Subcutaneous abdominal adipose tissue (tissue), 5 donors: ENCODE data around the gene DCAF10.

Experiments
- H3K27ac ChIP-seq: one replicate; pipeline ENCODE4 v1.7.0; 2013; ENCODE audit warnings: low read depth, mild to moderate bottlenecking, inconsistent platforms, low read length, moderate library complexity
- H3K27me3 ChIP-seq, 5 donors: one replicate each; pipeline ENCODE4 v1.7.0; 2013; ENCODE audit warnings: low read length in 5 of 5, inconsistent platforms in 1 of 5; ENCODE audit not compliant: control insufficient read depth in 5 of 5, insufficient read depth in 4 of 5
- H3K36me3 ChIP-seq, 5 donors: one replicate each; pipeline ENCODE4 v1.7.0; 2013; ENCODE audit warnings: low read length in 5 of 5; ENCODE audit not compliant: control insufficient read depth in 5 of 5, insufficient read depth in 5 of 5
- H3K4me1 ChIP-seq, 5 donors: one replicate each; pipeline ENCODE4 v1.7.0; 2013; ENCODE audit warnings: low read length in 5 of 5, mild to moderate bottlenecking in 3 of 5, moderate library complexity in 1 of 5; ENCODE audit not compliant: control insufficient read depth in 5 of 5, insufficient read depth in 5 of 5
- H3K4me3 ChIP-seq, 5 donors: one replicate each; pipeline ENCODE4 v1.7.0; 2013; ENCODE audit warnings: low read length in 5 of 5, low read depth in 1 of 5
- H3K9ac ChIP-seq, 5 donors: one replicate each; pipeline ENCODE4 v1.7.0; 2013; ENCODE audit warnings: low read length in 5 of 5, mild to moderate bottlenecking in 4 of 5, moderate library complexity in 3 of 5
- H3K9me3 ChIP-seq, 5 donors: one replicate each; pipeline ENCODE4 v1.7.0; 2013; ENCODE audit warnings: low read length in 5 of 5; ENCODE audit not compliant: control insufficient read depth in 5 of 5
- donor health status: healthy.
- donor health status: healthy.
- donor health status: healthy.
- donor health status: healthy.
- donor health status: healthy.

The DCAF10 gene

DNA sequence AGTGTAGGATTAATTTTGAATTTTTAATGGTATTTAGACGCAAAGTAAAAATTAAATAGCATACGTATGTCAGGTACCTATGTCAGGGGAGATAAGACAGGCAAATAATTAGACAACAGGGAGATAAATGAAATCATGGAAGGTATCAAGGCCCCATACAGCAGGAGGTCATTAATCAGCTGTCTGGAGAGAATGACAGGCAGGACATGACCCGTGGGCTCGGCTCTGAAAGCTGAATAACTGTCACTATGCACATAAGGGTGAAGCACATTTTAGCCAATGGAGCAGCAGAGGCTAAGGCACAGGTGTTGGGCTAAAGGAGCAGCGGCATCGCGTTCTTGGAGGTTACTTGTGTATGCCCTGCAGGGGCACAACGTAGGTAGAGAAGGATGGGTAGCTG, 91.5 kb downstream of the DCAF10 start:
- Histone ChIP-seq H3K9ac (no peak overlapping the region), H3K27me3 (no peaks in the 10 kb centered on the region), H3K4me1 (no peaks in the 10 kb centered on the region), H3K4me3 (no peak overlapping the region), H3K36me3 (peaks cover 23 to 67% (median 44%) of the 10 kb centered on the region in 5 donors), H3K9me3 (no peaks in the 10 kb centered on the region), H3K27ac (no peak overlapping the region)

DNA sequence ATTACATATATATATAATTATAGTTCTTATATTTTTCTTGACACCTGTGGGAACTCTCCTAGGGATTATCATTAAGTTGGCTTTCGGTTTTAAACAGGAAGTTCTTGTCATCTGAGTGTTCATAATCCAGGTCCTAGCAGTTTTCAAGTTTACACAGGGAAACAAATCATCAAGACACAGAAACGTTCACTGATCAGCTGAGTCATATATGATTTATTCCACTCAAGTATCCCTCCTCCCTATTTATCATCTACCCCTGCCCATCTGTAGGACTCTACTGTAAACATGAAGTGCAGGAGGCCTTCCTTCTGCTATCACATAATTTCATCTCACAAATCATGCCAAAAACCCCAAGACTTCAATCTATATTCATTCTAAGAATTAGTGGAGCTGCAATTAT, 97.1 kb downstream of the DCAF10 start:
- H3K9ac ChIP-seq = no peak overlapping the region
- peaks cover 30 to 53% (median 47%) of the 10 kb centered on the region in 5 donors for H3K36me3 ChIP-seq
- no peaks in the 10 kb centered on the region for H3K27me3 ChIP-seq
- H3K4me3 ChIP-seq = no peak overlapping the region
- no peak overlapping the region for H3K27ac ChIP-seq
- no peaks in the 10 kb centered on the region for H3K9me3 ChIP-seq
- H3K4me1 ChIP-seq = peaks cover under 1 to 31% (median 17%) of the 10 kb centered on the region in 5 donors

DNA sequence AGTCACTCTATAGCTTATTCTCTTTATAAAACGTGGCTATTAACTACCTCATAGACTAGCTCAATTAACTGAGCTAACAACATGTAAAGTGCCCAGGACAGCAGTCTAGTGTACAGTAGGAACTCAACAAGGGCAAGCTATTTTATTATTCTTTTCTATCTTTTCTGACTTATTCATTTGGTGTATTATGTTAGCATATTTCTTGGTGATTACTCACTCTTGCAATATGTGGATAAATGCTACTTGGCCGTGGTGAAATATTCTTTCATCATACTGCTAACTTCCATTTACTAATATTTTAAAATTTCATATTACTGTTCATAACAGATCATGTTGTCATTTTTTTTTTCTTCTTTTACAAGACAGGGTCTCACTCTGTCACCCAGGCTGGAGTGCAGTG, 98.4 kb downstream of the DCAF10 start:
- Histone ChIP-seq H3K27me3 (no peaks in the 10 kb centered on the region), H3K36me3 (peaks cover 21 to 40% (median 36%) of the 10 kb centered on the region in 5 donors), H3K9ac (peak overlapping the region in 1 of 5 donors; percentile 53), H3K4me3 (no peak overlapping the region), H3K9me3 (no peaks in the 10 kb centered on the region), H3K27ac (peak overlapping the region; percentile 76), H3K4me1 (peaks cover 5 to 38% (median 29%) of the 10 kb centered on the region in 5 donors)

DNA sequence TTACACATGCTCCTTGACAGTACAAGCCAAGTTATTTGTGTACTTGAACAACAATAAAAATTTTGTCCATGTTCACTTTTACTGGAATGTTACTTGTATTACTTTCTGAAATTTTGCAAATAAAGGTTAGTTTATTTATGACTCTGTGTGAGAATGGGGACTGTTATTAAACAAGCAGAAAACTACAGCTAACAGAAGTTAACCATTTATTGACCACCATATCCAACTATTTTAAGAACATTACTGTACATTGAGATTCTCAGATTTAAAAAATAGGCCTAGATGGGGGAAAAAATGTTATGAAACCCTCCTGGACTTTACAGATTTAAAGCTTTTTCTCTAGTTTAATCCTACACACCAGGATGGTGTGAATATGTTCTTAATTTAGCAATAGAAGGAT, 101.5 kb downstream of the DCAF10 start:
- peak overlapping the region; percentile 88 for H3K27ac ChIP-seq
- no peaks in the 10 kb centered on the region for H3K9me3 ChIP-seq
- H3K9ac ChIP-seq = peak overlapping the region in 4 of 5 donors; percentile 0 to 94 (median 58)
- H3K4me3 ChIP-seq = peak overlapping the region in 4 of 5 donors; percentile 85 to 95 (median 94)
- peaks cover 9 to 14% (median 12%) of the 10 kb centered on the region in 5 donors for H3K36me3 ChIP-seq
- H3K4me1 ChIP-seq = peaks cover 5 to 49% (median 40%) of the 10 kb centered on the region in 5 donors
- H3K27me3 ChIP-seq = no peaks in the 10 kb centered on the region

DNA sequence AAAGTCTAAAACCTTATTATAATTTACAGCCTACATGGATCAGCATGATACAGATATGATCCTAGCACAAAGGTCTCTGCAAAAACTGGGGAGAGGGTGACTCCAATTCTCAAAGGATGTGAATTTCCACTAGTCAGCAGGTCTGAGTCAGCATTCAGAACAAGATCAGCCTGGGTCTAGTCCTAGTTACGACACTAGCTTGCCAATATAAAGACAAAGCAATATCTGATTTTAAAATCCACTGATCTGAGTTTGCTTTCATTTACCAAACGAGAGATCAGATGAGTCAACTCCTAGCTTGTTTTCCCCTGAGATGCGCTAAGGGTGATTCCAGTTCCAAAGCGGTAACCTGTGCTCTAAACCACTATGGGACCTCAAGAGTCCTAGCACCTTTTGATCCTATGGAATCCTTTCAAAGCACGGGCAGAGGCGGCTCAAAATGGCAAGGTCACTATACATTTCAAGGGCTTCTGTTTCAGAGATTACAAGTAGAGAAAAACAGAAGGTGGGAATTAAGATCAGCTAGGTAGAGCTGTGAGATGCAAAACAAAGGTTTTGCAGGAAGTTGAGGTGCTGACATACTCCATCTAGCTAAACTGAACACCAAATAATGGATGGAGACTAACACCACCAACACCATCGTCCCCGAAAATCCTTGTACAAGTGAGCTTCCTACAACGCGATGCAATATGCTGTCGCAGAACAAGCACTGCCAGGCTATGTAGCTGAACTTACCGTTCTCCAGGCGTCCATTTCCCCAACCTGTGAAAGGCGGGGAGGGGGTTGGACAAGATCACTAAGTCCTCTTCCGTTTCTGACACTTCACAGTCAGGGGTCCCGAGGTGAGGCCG, 102.4 kb downstream of the DCAF10 start:
- Histone ChIP-seq H3K9ac (peak overlapping the region; percentile 86 to 100 (median 94)), H3K4me1 (peaks cover 5 to 48% (median 40%) of the 10 kb centered on the region in 5 donors), H3K9me3 (no peaks in the 10 kb centered on the region), H3K27ac (peak overlapping the region; percentile 95), H3K4me3 (peak overlapping the region; percentile 85 to 95 (median 94)), H3K27me3 (no peaks in the 10 kb centered on the region), H3K36me3 (peaks cover 3 to 10% (median 9%) of the 10 kb centered on the region in 5 donors)

DNA sequence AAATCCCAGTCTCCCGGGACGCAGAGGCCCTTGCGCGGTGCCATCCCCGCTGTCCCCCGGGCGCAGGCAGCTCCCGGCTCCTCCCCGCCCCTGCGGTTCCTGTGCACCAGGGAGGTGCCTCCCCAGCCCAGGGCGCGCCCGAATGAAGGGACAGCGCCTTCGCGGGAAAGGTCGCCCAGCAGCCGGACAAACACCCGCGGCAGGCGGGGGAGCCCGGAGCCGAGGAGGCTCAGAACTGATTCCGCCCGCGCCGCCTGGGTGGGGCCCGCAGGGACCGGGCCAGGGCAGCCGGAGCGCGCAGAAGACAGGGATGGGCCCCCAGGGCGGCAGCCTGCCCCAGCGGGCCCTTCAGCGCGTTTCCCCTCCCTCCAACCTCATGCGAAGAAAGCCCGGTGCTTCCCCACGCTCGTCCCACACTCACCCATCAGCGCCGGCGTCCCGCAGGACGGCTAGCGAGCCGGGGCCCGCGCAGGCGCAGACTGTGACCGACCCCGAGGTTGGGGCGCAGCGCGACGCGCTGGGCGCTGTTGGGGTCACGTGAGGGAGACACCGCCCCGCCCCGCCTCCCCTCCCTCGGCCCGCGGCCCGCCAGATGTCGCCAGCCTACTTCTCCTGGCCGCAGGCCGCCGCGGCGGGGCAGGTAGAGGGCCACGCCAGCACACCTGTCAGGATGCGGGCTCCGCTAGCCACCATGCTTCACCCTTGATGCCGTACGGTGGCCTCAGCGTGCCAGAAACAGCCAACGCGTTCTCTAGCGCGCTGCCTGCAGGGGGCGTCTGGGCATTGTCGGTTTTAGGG, 103.2 kb downstream of the DCAF10 start, which contains the start of gene SLC25A51:
TSS of gene SLC25A51 (minus strand) at position 481 of the 798 bp plus-strand sequence. CDS start 15,577 bp downstream, outside the sequence.
- Histone ChIP-seq H3K9me3 (no peaks in the 10 kb centered on the region), H3K9ac (peak within 1 kb of the TSS; percentile 86 to 100 (median 94)), H3K27ac (peak within 1 kb of the TSS; percentile 95), H3K27me3 (no peaks in the 10 kb centered on the region), H3K4me3 (peak within 1 kb of the TSS; percentile 85 to 95 (median 94)), H3K36me3 (peaks cover 3 to 8% (median 6%) of the 10 kb centered on the region in 5 donors), H3K4me1 (peaks cover 5 to 45% (median 40%) of the 10 kb centered on the region in 5 donors)

DNA sequence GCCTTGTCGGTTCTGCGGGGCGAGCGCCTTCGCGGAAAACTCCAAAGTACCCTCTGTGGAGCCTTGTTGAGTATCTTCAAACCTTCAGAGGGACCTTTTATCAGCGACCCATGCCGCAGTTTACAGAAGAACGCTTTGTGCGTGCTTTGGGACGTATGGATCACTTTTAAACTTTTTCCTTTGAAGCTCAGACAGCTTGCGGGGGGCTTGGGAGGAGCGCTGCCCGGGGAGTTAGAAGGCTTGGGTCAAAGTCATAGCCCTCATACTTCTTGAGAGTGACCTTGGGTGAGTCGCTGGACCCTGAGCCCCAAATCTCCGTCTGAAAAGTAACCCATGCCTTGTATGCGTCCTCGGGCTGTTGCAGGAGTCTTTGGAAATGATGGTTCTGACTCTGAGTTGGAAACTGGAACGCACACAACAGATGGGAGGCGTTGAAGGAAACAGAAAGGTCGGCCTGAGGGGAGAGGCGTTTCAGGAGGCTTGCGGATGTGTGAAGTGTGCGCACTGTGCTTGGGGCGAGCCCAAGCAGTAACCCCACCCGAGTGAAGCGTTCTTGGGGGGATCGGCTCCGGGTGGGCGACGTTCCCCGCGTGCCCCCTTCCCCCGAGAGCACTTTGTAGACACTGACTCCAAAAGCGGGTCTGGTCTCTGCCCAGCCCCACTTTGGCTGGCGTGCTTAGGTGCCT, 104.0 kb downstream of the DCAF10 start:
- peak overlapping the region; percentile 95 for H3K27ac ChIP-seq
- peak overlapping the region; percentile 84 to 95 (median 85) for H3K4me3 ChIP-seq
- peaks cover 5 to 40% (median 38%) of the 10 kb centered on the region in 5 donors for H3K4me1 ChIP-seq
- H3K27me3 ChIP-seq = no peaks in the 10 kb centered on the region
- no peaks in the 10 kb centered on the region for H3K9me3 ChIP-seq
- H3K36me3 ChIP-seq = peaks cover 0 to under 1% (median 0%) of the 10 kb centered on the region in 5 donors
- peak overlapping the region; percentile 56 to 94 (median 93) for H3K9ac ChIP-seq

DNA sequence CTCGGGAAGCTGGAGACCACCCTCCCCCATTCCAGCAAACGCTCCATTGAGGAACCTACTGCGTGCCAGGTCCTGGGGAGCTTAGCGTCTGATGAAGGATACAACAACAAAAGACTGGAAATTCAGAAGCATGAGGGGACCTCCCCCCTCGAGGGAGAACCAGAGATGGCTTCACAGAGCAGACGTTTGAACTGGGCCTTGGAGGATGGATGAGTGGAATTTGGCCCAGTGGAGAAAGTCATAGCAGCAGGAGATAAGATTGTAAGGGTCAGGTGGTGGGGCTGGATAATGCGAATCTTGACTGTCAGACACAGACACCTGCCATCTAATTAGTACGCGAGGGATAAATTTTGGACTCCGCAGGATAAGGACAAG, 104.5 kb downstream of the DCAF10 start:
- H3K27ac ChIP-seq = no peak overlapping the region
- H3K4me1 ChIP-seq = peaks cover 5 to 40% (median 38%) of the 10 kb centered on the region in 5 donors
- no peaks in the 10 kb centered on the region for H3K9me3 ChIP-seq
- H3K27me3 ChIP-seq = no peaks in the 10 kb centered on the region
- peak overlapping the region in 4 of 5 donors; percentile 33 to 94 (median 90) for H3K9ac ChIP-seq
- no peaks in the 10 kb centered on the region for H3K36me3 ChIP-seq
- peak overlapping the region; percentile 26 to 95 (median 85) for H3K4me3 ChIP-seq

DNA sequence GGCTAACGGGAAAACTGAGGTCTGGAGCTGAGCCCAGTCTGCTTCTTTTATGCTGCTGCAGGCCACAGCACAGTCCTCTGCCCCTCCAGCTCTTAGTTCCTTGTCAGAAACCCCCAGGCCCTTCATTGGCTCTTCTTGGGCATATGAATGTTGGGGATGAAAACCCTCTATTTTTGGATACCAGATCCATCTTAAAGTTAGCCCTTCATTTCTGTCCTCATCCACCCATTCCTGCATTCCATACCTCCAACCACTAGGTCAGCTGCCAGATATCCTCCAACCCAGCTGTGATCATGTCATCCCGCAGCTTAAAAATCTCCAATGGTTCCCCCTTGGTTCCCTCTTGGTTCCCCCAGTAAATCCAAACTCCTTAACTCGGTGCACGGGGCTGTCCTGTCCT, 105.2 kb downstream of the DCAF10 start:
- no peaks in the 10 kb centered on the region for H3K27me3 ChIP-seq
- no peak overlapping the region for H3K27ac ChIP-seq
- no peak overlapping the region for H3K4me3 ChIP-seq
- no peaks in the 10 kb centered on the region for H3K36me3 ChIP-seq
- H3K9me3 ChIP-seq = no peaks in the 10 kb centered on the region
- peaks cover 5 to 36% (median 35%) of the 10 kb centered on the region in 5 donors for H3K4me1 ChIP-seq
- no peak overlapping the region for H3K9ac ChIP-seq
